Raji (cell line): ENCODE results near the gene MAFF.

ENCODE experiments used
- POLR2A ChIP-seq: IDR thresholded peaks from 2 replicates; pipeline ENCODE4 v1.6.1; 2011; ENCODE audit warnings: low read depth, low read length, control low read depth; ENCODE audit not compliant: insufficient read depth

MAFF gene

GRCh38 chr22:38226853-38227649 is 25.3 kb downstream of the MAFF start:
- TF ChIP-seq POLR2A = no peak

DNA sequence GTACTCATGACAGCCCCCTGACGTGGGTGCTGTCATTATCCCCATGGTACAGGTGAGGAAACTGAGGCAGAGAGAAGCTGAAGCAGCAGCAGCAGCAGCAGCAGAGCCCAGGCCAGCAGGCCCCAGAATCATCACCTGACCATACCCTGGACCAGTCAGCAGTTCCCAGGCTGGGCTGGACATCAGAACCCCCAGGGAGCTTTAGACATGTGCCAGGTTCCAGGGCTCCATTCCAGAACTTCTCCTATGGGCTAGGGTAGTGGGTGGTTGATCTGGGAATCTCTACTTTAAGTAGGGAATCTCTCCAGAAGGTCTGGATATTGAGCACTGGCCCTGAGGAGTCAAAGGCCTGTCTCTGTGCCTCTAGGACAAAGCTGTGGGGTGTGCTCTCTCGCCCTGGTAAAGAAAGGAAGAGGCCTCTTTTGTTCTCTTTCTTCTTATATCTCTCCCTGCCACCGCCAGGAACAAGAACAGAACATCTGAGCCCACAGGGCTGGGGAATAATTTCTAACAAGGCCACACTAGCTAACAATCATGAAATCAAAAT is 26.6 kb downstream of the MAFF start:
- TF ChIP-seq POLR2A = no peak

DNA sequence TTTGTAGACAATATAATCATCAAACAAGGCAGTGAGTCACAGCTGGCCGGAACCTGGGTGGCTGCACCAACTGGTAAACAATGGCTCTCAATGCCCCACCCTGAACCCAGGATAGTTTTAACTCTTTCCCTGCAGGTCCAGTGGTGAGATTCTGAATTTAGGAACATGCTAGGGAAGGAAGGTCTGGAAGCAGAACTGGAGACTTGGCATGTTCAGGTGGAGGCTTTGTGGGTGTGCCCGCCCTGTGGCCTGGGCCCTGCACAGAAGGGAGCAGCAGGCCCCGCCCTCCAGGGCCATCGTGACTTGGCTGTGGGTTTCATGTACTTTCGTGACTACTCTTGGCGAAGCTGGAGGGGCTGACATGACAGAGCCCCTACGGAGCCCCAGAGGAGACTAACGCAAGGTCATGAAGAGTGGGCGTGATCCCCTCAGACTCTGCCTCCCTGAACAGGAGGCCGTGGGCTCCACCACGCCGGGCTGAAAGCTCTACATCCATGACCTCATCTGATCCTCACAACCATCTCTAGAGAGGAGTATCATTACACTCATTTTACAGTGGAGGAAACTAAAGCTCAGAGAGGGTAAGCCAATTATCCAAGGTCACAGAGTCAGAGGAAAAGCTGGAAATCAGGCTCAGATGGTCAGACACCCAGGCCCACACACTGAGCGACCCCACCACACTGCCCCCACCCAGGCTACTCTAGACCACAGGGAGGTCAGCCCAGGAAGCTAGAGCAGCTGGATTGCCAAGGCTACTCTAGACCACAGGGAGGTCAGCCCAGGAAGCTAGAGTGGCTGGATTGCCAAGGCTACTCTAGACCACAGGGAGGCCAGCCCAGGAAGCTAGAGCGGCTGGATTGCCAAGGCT is 27.3 kb downstream of the MAFF start:
- no peak for TF ChIP-seq POLR2A

DNA sequence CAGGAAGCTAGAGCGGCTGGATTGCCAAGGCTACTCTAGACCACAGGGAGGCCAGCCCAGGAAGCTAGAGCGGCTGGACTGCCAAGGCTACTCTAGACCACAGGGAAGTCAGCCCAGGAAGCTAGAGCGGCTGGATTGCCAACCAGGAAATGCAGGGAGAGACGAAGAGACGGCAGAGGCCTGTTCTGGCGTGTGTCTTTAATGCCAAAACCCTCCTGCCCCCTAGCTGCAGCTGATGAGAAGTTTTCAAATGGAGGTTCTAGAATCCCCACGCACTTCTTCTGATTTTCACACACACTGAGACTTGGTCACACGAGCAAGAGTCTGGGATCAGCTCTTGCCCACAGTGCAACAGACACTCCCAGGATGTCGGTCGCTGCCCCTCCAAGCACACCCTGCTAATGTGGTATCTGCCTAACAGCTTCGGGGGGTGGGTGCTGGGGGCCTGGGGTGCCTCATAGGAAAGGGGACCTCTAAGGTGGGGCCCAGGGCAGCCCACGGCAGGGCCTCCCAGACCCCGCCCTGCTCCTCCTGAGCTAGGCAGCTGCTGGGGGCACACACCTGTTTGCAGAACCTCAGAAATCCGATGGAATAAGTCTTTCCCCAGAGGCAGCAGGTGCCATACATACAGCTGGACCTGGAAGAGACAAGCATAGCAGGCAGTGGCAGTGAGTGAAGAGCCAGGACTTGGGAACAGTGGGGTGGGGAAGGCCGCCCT is 28.5 kb downstream of the MAFF start:
- TF ChIP-seq POLR2A = no peak

DNA sequence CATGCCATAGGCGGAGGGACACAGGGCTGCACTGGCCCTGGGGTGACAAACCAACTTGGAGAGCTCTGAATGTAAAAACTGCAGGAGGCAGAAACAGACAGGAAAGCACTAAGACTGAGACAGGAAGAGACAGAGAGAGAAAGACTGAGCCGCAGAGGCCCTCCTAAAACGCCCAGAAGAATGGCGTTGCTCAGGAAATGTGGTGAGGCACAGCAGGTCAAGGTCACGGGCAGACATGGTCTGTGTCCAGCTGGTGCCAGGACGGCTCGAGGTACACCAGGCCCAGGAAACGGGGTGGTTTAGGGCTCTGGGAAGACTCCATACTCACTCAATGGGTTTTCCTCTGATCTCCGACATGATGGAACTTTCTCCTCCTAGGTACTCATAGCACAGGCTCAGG is 29.1 kb downstream of the MAFF start:
- no peak for TF ChIP-seq POLR2A

GRCh38 chr22:38232196-38232595 is 30.4 kb downstream of the MAFF start:
- TF ChIP-seq POLR2A = no peak

DNA sequence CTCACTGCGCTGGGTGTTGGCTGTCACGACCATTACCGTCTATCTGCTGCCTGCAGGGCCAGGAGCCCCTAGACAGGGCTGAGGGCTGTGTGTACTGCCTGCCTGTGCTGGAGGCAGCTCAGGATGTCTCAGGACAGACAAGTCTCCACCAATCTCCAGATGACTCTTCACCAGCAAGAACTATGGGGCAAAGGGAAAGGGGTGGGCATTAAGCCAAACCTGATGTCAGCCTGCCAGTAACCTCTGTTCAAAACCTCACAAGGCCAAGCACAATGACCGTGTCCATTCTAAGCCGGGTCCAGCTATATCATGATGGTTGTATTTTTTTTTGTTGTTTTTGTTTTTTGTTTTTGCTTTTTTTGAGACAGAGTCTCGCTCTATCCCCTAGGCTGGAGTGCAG is 31.6 kb downstream of the MAFF start:
- no peak for TF ChIP-seq POLR2A

- no peak for TF ChIP-seq POLR2A
Observed at GRCh38 chr22:38235240-38235850, 33.6 kb downstream of the MAFF start.

DNA sequence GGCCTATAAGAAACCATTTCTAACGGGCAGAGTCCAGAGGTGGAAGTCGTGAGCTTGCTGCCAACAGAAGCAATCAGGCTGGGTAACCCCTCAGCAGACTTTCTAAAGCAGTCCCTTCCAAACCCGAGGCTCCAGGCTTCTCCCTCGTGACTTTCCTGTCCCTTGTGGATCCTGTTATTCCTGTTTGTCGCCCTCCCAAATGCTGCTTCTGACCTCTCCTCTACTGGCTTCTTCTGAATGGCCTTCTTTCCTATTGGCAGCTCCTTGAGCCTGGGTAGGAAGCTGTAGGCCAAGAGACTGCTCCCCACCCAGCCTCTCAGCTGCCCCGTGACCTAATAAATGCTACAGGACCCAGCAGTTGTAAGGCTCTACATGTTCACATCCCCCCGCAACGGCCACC is 35.0 kb downstream of the MAFF start:
- TF ChIP-seq POLR2A = no peak

GRCh38 chr22:38238519-38239071 is 36.8 kb downstream of the MAFF start:
- no peak for TF ChIP-seq POLR2A

DNA sequence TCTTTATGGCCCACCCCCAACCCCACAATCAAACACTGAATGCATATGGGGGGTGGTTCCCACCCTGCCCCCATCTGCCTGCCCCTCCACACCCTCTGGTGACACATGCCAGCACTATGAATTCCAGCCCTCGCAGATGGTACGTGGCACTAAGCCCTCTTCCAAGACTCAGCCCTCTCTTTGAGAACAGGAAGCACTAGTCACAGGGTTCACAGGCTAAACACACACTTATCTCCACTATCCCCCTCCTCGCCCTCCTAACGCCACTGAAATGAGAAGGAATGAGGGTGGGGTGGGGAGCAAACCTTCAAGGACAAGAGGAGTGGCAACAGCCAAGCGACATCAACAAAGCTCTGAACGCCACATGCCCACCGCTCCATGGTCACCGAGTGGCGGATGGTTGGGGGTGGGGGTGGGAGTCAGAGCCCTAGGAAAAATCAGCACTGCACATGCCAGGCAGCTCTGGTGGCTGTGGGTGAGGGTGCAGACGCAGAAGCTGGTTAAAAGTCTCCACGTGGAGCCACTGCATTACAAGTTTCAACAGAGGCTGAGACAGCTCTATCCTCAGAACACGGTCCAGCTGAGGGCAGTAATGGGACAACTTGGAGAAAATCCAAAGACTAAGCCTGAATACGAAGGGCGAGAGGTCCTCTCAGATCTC is 37.4 kb downstream of the MAFF start:
- no peak for TF ChIP-seq POLR2A

DNA sequence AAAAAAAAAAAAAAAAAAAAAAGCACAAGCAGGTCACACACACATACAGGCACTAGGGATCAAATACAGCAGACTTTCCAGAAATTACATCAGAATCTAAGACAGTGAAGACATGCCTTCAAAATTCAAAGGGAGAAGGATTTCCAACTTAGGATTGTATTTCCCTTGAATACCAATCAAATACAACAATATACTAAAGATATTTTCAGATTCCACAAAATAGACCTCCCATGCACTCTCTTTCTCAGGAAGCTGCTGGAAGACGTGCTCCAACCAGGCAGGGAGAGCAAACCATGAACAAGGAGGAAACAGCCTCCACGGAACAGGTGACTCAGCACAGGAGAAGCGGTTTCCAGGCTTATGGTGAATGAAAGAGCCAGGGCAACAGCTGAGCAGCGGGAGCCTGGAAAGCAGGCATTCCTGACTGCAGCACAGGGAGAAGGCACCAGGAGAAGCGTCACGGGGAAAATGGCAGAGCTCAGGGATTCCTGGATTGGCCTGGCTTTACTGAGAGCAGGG is 39.0 kb downstream of the MAFF start:
- no peak for TF ChIP-seq POLR2A

GRCh38 chr22:38243007-38243765 is 41.4 kb downstream of the MAFF start:
- no peak for TF ChIP-seq POLR2A
